IMR-90 (cell line): ENCODE measurements around the gene CNGA1. TPM values are rescaled to one million over a fixed set of nuclear protein-coding genes. Genes with fewer than 3 reads are reported as not detected.
A peak's percentile ranks its signal among the peaks of the same experiment; 100 is the strongest.

Experiments used
- ATAC-seq: fragments of 200-7000 bp; cut with Tn5 transposase; 2 replicates; pipeline ENCODE4 v1.9.1; 2020; ENCODE audit warnings: low read depth, mild to moderate bottlenecking, moderate library complexity
- BruUV-seq: library from RNA; stranded (reverse); fragments of 400-500 nt; replicated peaks from 2 replicates; lab custom pipeline; 2021; lab: Mats Ljungman, UMichigan
- CTCF ChIA-PET: fragments of 300-600 bp; formaldehyde crosslinking; extraction: SDS; loops from one replicate; lab custom pipeline; 2021; ENCODE audit warnings: antibody characterized with exemption; lab: Yijun Ruan, JAX
- POLR2A ChIA-PET: fragments of 300-600 bp; sonication (Branson Sonifier 250); formaldehyde crosslinking; loops from one replicate; lab custom pipeline; 2022; ENCODE audit warnings: antibody characterized with exemption; ENCODE audit not compliant: unreplicated experiment; lab: Charles Lee
- DNase-seq: peaks from one replicate; pipeline ENCODE4 v3.0.0; 2013
- H2AFZ ChIP-seq: replicated peaks from 2 replicates; pipeline ENCODE3; 2013; ENCODE audit warnings: low read length, mild to moderate bottlenecking; ENCODE audit not compliant: poor library complexity
- H2AK5ac ChIP-seq: 2 replicates; pipeline ENCODE4 v1.6.1; 2013; ENCODE audit warnings: low read depth, low read length, inconsistent platforms
- H2AK9ac ChIP-seq: replicated peaks from 2 replicates; pipeline ENCODE3; 2013; ENCODE audit warnings: mild to moderate bottlenecking, low read depth, low read length, moderate library complexity; ENCODE audit not compliant: poor library complexity
- H2BK120ac ChIP-seq: 2 replicates; pipeline ENCODE4 v1.6.1; 2013; ENCODE audit warnings: low read depth, low read length, inconsistent platforms
- H2BK15ac ChIP-seq: 3 replicates; pipeline ENCODE4 v1.6.1; 2013; ENCODE audit warnings: low read depth, low read length, inconsistent platforms
- H2BK20ac ChIP-seq: 2 replicates; pipeline ENCODE4 v1.6.1; 2013; ENCODE audit warnings: low read depth, mild to moderate bottlenecking, inconsistent platforms, low read length, moderate library complexity
- H2BK5ac ChIP-seq: 2 replicates; pipeline ENCODE4 v1.6.1; 2013; ENCODE audit warnings: mild to moderate bottlenecking, low read depth, low read length, inconsistent platforms; ENCODE audit not compliant: poor library complexity, severe bottlenecking
- H3K14ac ChIP-seq: replicated peaks from 2 replicates; pipeline ENCODE4 v1.6.1; 2013; ENCODE audit warnings: low read depth, low read length, inconsistent platforms
- H3K18ac ChIP-seq: 2 replicates; pipeline ENCODE4 v1.6.1; 2013; ENCODE audit warnings: low read depth, low read length, control low read depth
- H3K23ac ChIP-seq: 2 replicates; pipeline ENCODE4 v1.6.1; 2013; ENCODE audit warnings: low read depth, low read length, inconsistent platforms
- H3K27ac ChIP-seq: 2 replicates; pipeline ENCODE4 v1.5.1; 2013; ENCODE audit warnings: mild to moderate bottlenecking, control low read depth, low read length; ENCODE audit not compliant: insufficient read depth
- H3K27me3 ChIP-seq: 2 replicates; pipeline ENCODE4 v1.6.1; 2013; ENCODE audit warnings: low read length; ENCODE audit not compliant: control insufficient read depth, insufficient read depth
- H3K36me3 ChIP-seq: 2 replicates; pipeline ENCODE4 v1.6.1; 2013; ENCODE audit warnings: low read length, mixed read lengths; ENCODE audit not compliant: control insufficient read depth, insufficient read depth
- H3K4ac ChIP-seq: 2 replicates; pipeline ENCODE4 v1.6.1; 2013; ENCODE audit warnings: low read depth, low read length, inconsistent platforms
- H3K4me1 ChIP-seq: 2 replicates; pipeline ENCODE4 v1.6.1; 2013; ENCODE audit warnings: low read length, mixed read lengths; ENCODE audit not compliant: control insufficient read depth, insufficient read depth
- H3K4me2 ChIP-seq: 2 replicates; pipeline ENCODE4 v1.6.1; 2013; ENCODE audit warnings: low read depth, mild to moderate bottlenecking, control low read depth, low read length, moderate library complexity
- H3K4me3 ChIP-seq: 2 replicates; pipeline ENCODE4 v1.5.1; 2013; ENCODE audit warnings: low read depth, mild to moderate bottlenecking, control low read depth, low read length, moderate library complexity; ENCODE audit not compliant: insufficient read depth
- H3K56ac ChIP-seq: 2 replicates; pipeline ENCODE4 v1.6.1; 2013; ENCODE audit warnings: low read length, inconsistent platforms; ENCODE audit not compliant: insufficient read depth; ENCODE audit errors: extremely low read depth
- H3K79me1 ChIP-seq, 2 experiments: 2 replicates each; pipeline ENCODE4 v1.6.1; 2013; ENCODE audit warnings: low read length in 2 of 2, inconsistent platforms in 1 of 2, low read depth in 1 of 2
- H3K9ac ChIP-seq: 2 replicates; pipeline ENCODE4 v1.6.1; 2013; ENCODE audit warnings: low read depth, low read length, control low read depth
- H3K9me1 ChIP-seq: 2 replicates; pipeline ENCODE4 v1.6.1; 2013; ENCODE audit warnings: low read length, inconsistent platforms; ENCODE audit not compliant: insufficient read depth
- H3K9me3 ChIP-seq: 2 replicates; pipeline ENCODE4 v1.6.1; 2013; ENCODE audit warnings: low read length; ENCODE audit not compliant: control insufficient read depth, insufficient read depth
- H4K20me1 ChIP-seq: 2 replicates; pipeline ENCODE4 v1.6.1; 2013; ENCODE audit warnings: low read length, inconsistent platforms; ENCODE audit not compliant: insufficient read depth
- H4K5ac ChIP-seq: 2 replicates; pipeline ENCODE4 v1.6.1; 2013; ENCODE audit warnings: mild to moderate bottlenecking, low read depth, low read length, control low read depth
- H4K8ac ChIP-seq, 2 experiments: 2 replicates each; pipeline ENCODE4 v1.6.1; 2013; ENCODE audit warnings: low read depth in 2 of 2, low read length in 2 of 2, control low read depth in 1 of 2, inconsistent platforms in 1 of 2
- H4K91ac ChIP-seq: 2 replicates; pipeline ENCODE4 v1.6.1; 2013; ENCODE audit warnings: low read depth, low read length, inconsistent platforms; ENCODE audit not compliant: insufficient read depth
- RAD21 ChIP-seq: IDR thresholded peaks from 2 replicates; pipeline ENCODE4 v1.6.1; 2012; ENCODE audit warnings: low read length, improper control_type of control experiment
- RCOR1 ChIP-seq: IDR thresholded peaks from 2 replicates; pipeline ENCODE4 v1.6.1; 2012; ENCODE audit warnings: mild to moderate bottlenecking, low read length, improper control_type of control experiment; ENCODE audit not compliant: insufficient replicate concordance
- SMC3 ChIP-seq: fragments of 150-350 bp; IDR thresholded peaks from 2 replicates; pipeline ENCODE4 v1.6.1; 2016; ENCODE audit warnings: low read depth, mild to moderate bottlenecking, antibody characterized with exemption, low read length, moderate library complexity
- WGBS, 2 experiments: methylation state at CpG; one replicate each; pipeline versions ENCODE4 v1.1.5 to v1.1.7; 2013; ENCODE audit warnings: missing lambda C conversion rate in 2 of 2; ENCODE audit not compliant: insufficient read length in 1 of 2; ENCODE audit errors: extremely low coverage in 2 of 2; 5-methylcytosine and 5-hydroxymethylcytosine counted together
- dilution Hi-C: fragments of 300-500 bp; cut with HindIII; formaldehyde crosslinking; loops from one replicate; pipeline ENCODE4 v1.14.3; 2018; ENCODE audit warnings: low sequenced_read_pairs; ENCODE audit not compliant: unreplicated experiment
- in situ Hi-C: fragments of 300-500 bp; cut with MboI; formaldehyde crosslinking; loops from 3 replicates; pipeline ENCODE4 v1.14.3; 2019; ENCODE audit warnings: low sequenced_read_pairs, inconsistent platforms, mixed read lengths
- intact Hi-C: fragments of 100-400 bp; cut with micrococcal nuclease; formaldehyde crosslinking; loops from 2 replicates; pipeline ENCODE4 v1.10.0; 2022
- polyA plus RNA-seq, 3 experiments: library from polyadenylated mRNA; depleted of rRNA; stranded (reverse); fragments of >200 nt; gene quantifications; 2 replicates each; pipeline ENCODE4 v1.2.3, GENCODE V29; 2012; ENCODE audit warnings: low replicate concordance in 1 of 3
- total RNA-seq: library from RNA; depleted of rRNA; stranded (reverse); fragments of >200 nt; gene quantifications from 2 replicates; pipeline ENCODE4 v1.2.3, GENCODE V29; 2012
- TF ChIP-seq, protein P1 (sequence below): conservative IDR thresholded peaks from 2 replicates; pipeline ENCODE4 v1.5.1; 2012; ENCODE audit warnings: mild to moderate bottlenecking, low read depth, low read length, improper control_type of control experiment

The CNGA1 gene
- total and polyA plus RNA-seq, 2 of the 4 experiments (the other 2 are of a cell fraction), result not detected

DNA sequence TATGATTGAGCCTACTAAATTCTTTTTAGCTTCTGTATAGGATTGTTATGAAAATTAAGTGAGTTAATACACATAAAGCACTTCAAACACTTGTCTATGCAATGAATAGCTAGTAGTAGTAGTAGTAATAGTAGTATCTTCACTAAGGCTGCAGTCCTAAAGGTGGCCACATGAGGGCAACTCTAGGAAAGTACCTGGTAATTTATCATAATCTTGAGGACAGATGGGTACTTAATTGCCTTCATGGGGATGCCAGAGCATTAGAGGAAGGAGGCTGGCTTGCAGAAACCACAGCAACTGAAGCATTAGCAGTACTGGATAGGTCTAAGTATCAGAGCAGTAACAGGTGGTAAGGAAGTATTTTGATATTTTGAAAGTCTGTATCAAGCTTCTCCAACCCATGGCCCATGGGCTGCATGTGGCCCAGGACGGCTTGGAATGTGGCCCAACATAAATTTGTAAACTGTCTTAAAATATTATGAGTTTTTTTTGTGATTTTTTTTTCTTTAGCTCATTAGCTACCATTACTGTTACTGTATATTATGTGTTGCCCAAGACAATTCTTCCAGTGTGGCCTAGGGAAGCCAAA lies 17.4 kb upstream of the CNGA1 start:
- Histone ChIP-seq H2BK20ac (no peak overlapping the region), H2AK9ac (no peak overlapping the region), H3K79me1 (no peaks in the 10 kb centered on the region), H3K14ac (no peak overlapping the region), H3K56ac (no peak overlapping the region), H4K8ac (no peak overlapping the region), H2BK120ac (no peak overlapping the region), H3K18ac (no peak overlapping the region), H2BK15ac (no peak overlapping the region), H4K5ac (no peak overlapping the region), H3K27me3 (no peaks in the 10 kb centered on the region), H4K91ac (no peak overlapping the region), H3K9ac (no peak overlapping the region), H2AFZ (no peak overlapping the region), H4K20me1 (no peaks in the 10 kb centered on the region), H3K9me1 (no peaks in the 10 kb centered on the region), H3K4me3 (no peak overlapping the region), H3K4ac (no peak overlapping the region), H2BK5ac (no peak overlapping the region), H3K9me3 (no peaks in the 10 kb centered on the region), H3K23ac (no peak overlapping the region), H3K4me2 (no peak overlapping the region), H3K36me3 (no peaks in the 10 kb centered on the region), H3K27ac (no peak overlapping the region), H2AK5ac (no peak overlapping the region), H3K4me1 (no peaks in the 10 kb centered on the region)
- DNase-seq (peak; percentile 3), ATAC-seq (no peak)
- intact Hi-C loops, result no loop called here
- no TSS peak for BruUV-seq
- ChIA-PET POLR2A (no interaction called here), CTCF (interaction anchor here (0.6 to 1.5 kb wide), 7 partner anchors 9 to 1539 kb away, joined by 3 to 4 read pairs (median 3); no protein-coding TSS in a partner anchor)
- in situ Hi-C loops, result no loop called here
- WGBS, 2 experiments, result no CpG with 5 or more reads among the region's 1 CpG
- dilution Hi-C loops, result no loop called here
- TF ChIP-seq RAD21 (0 out of 2 replicates have a peak, but pooled peaks have one; percentile 12), RCOR1 (no peak), SMC3 (peak; percentile 23; the same call in 1 of the 2 replicates)
- TF ChIP-seq, protein P1, sequence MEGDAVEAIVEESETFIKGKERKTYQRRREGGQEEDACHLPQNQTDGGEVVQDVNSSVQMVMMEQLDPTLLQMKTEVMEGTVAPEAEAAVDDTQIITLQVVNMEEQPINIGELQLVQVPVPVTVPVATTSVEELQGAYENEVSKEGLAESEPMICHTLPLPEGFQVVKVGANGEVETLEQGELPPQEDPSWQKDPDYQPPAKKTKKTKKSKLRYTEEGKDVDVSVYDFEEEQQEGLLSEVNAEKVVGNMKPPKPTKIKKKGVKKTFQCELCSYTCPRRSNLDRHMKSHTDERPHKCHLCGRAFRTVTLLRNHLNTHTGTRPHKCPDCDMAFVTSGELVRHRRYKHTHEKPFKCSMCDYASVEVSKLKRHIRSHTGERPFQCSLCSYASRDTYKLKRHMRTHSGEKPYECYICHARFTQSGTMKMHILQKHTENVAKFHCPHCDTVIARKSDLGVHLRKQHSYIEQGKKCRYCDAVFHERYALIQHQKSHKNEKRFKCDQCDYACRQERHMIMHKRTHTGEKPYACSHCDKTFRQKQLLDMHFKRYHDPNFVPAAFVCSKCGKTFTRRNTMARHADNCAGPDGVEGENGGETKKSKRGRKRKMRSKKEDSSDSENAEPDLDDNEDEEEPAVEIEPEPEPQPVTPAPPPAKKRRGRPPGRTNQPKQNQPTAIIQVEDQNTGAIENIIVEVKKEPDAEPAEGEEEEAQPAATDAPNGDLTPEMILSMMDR, result peak; percentile 35
